ENCODE results near the gene NUCB2.
A peak's percentile ranks its signal among the peaks of the same experiment; 100 is the strongest.

The NUCB2 gene

DNA sequence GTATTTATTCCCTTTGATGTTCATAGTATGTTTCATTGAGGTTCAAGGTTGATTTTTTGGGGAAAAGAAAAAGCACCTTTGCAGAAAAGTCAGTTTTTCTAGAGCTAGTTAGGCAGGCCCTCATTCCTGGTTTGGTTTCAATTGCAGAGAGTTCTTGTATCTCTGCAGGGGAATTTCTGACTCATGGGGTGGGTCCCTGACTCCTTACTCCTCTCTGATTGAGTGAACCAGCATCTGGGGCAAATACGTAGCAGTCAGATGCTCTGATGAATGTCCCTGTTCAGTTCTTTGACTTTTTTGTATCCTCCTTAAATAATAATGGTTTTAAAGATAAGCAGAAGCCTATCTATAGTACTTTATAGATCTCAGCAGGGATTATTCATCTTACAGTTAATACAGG, 67.4 kb downstream of the NUCB2 start:
- DNase-seq = no peak

DNA sequence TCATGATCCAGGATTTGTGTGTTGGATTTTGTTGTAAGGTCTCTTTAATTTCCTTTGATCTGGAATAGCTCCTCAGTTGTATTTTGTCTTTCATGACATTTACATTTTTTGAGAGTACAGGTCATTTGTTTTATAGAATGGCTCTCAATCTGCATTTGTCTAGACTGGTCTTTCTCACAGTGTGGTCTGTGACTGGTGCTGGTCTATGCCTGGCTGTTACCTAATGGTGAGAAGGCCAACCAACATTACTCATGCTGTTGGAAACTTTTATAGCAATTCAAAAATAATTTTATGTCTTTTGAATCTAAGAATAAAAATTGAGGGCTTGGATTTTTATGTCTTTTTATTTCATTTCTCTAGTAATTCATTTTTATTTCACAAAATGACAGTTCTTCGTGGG, 71.1 kb downstream of the NUCB2 start:
- no peak for DNase-seq

DNA sequence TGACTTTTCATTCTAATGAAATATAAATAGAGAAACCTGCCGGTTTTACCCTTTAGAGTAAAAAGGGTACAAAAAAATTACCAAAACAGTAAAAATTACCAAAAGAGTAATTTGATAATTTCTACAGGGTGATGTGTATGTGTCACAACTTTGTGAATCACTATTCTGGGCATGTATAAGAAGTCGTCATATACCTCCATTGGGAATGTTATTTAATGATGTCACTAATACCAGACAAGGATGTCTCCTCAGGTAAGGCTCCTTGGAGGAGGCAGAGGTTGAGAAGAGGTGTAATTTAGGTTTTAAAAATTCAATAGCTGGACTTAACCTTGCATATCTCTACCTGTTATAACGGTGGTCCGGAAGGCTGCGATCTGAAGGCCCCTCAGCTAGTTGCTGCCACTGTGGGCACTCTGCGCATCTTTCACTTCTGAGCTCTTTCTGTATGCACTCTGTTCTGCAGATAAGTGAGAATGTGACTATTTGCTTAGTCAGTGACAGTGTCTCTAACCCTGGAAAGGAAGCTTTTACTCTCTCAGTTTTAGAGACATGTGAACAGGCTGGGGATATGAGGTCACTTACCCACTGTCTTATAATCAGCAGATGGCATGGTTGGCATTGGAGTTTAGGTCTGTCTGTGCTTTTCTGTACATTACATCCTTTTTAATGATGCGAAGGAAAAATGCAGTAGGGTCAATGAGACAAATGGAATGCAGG, 74.1 kb downstream of the NUCB2 start:
- no peak for DNase-seq

GRCh38 chr11:17351172-17351509, 74.6 kb downstream of the NUCB2 start:
- DNase-seq = no peak

DNA sequence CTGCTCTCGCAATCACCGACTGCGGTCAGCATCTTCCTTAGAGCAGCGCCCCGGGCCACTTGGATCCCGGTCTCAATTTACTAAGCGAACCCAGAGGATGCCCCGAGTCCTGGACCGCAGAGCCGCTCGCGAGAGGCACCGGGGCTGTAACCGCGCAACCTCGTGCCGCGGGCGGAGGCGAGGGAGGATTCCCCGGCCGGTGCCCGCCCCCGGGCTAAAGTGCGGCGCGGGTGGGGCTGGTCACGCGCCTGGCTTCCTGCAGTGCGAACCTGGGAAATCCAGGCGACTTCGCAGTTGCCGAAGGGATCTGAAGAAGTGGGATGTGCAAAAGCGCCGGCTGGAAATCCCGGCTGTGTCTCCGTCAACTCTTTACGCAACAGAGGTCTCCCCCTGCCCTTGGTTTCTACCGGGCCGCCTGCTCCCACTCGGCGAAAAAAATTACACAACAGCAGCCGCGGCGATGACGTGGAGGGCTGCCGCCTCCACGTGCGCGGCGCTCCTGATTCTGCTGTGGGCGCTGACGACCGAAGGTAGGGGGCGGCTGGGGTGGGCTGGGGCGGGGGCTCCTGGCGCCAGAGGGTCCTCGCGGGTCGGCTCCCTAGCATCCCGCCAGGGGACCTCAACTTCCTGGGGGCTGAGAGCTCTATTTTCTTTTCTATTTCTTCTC, 75.1 kb downstream of the NUCB2 start, which contains the start of gene NCR3LG1:
Gene NCR3LG1 (plus strand): TSS at position 291 of the 667 bp plus-strand sequence. CDS start 170 bp downstream, at position 461.
- peak; percentile 74 for DNase-seq

DNA sequence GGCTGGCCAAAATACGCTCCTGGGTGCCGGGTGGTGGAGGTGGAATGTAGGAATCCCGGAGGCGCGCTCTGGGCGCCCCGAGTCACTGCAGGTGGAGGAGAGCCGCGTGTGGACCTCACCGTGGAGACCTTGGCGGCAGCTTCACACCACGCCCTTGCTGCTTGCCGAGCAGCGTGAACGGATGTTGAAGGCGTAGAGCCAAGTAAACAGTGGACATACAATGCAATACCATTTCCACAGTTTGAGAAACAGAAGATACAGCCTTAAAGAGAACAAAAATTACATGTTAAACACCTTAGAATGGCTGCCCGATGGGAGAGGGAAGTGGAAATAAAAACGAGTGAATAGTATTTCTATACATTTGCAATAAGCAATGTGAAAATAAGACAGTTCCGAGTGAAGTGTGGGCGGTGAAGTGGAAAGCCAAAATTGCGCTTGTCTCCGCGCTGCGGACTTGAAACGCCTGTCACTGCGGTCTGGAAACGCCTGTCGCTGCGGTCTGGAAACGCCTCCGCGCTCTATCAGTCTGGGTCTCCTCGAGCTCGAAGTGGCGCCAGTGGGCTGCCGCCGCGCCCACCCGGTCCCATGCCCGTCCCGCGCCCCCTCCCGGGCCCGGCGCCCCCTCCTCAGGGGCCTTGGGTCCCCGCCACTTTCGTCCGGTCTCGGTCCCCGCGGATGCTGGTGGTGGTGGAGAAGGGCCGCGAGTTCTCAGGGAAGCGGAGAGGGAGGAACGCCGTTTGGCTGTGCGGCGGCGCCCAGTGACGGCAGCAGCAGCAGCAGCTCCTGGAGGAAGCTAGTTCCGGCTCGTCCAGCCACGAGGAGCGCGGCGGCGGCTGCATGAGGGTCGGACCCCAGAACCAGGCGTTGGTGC, 76.6 kb downstream of the NUCB2 start:
- peak; percentile 41 for DNase-seq

DNA sequence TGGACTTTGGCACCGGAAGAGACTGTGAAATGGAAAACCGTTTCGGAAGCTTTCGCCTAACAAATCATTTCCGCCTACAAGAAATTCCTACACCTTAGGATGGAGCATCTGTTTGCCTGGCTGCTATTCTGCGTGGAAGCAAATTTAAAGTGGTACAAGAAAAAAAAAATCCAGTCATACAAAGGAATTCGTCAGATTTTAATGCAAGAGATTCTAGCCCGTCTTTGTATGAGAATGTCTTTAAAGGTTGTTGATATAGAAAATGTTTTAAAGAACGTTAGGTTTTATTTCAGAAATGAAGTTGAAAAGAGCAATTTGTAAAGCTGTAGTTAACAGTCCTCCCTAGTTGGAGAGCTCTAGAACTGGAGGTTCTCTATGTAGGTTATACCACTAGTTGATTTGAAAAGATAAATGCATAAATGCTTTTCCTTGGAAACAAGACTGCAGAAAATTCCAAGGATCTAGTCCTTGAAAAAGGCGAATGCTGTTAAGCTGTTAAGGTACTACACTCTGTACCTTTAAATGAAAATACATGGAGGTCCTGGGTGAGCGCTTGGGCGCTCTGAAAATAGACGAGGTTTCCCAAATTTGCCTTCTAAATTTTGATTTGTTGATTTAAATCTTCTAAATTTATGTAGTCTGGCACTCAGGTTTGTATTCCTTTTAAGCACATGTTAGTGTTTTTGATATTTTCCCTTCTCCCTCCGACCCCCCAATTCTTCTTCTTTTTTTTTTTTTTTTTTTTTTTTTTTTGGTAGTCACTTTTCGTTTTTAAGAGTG, 77.5 kb downstream of the NUCB2 start:
- no peak for DNase-seq

DNA sequence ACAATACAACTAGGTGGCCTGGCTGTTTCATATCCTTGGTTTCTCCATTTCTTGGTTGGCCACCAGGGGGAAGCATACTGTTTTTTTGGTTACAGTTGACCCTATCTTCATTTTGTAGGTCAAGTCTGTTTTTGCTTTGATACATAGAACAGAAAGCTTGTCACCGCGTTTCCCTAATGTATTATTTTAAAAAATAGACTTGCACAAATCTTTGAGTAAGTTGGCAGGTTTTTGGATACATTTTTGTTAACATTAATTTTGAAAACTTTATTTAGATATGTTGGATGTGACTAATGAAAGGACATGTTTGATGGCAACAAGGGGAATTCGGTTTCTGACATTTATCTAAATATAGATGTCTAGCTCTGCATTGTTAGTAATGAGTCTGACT, 78.1 kb downstream of the NUCB2 start:
- DNase-seq = peak; percentile 51

- DNase-seq = no peak
These were observed 90.0 kb downstream of the NUCB2 start for GRCh38 chr11:17366495-17366894.

- DNase-seq = no peak
These were observed 92.0 kb downstream of the NUCB2 start for GRCh38 chr11:17368551-17368950.

GRCh38 chr11:17369094-17369493, 92.6 kb downstream of the NUCB2 start:
- DNase-seq = no peak

DNA sequence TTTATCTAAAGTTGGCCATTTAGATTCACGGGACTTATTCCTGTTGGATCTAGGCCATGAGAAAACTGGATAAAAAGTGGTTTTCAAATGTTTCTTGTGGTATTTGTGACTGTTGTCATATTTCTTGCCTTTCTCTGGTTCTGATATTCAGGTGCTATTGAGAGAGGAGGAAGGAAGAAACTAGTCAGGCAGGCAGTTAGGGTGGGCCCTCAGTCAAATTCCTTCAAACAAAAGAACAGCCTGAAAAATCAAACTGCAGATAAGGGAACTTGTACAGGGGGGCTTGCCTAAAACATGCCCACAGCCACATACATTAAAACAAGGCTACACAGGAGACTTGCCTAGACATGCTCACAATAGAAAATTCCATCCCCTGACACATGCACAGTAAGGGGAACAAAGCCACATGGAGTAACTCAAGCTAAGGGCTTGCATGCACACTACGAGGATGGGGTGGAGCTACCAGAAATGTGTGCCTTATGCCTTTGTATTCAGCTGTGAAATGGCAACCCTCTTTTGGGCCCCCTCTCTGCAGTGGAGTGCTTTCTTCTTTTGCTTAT, 93.2 kb downstream of the NUCB2 start:
- no peak for DNase-seq

DNA sequence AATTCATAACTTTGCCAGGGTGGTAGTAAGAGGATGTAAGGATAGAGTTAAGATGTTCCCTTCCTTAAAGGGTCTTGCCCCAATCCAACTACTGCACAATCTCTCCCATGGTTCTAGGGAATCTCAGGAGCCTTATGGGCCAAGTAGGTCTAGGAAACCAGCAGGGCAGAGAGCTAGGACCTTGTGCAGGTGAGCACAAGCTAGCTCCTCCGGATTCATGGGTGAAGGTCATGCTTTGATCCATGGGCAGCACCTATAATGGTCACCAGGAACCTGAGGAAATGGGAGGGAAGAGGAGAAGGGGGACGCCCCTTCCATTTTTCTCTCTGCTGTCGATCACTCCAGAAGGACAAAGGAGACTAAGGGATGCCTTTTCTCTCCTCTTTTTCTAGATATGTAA, 95.1 kb downstream of the NUCB2 start:
- no peak for DNase-seq

- no peak for DNase-seq
These were observed 99.0 kb downstream of the NUCB2 start for GRCh38 chr11:17375547-17375946.

GRCh38 chr11:17376493-17376892, 100.0 kb downstream of the NUCB2 start:
- no peak for DNase-seq

DNA sequence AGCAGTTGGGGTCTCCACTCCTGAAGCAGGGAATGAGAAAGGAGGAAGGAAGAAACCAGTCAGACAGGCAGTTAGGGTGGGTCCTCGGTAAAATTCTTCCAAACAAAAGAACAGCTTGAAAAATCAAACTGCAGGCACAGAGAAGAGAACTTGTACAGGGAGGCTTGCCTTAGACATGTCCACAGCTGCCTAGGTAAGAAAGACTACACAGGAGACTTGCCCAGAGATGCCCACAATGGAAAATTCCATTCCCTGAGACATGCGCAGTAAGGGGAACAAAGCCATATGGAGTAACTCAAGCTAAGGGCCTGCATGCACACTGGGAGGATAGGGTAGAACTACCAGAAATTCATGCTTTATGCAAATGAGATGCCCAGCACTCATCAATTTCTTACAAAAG, 102.1 kb downstream of the NUCB2 start:
- no peak for DNase-seq

DNA sequence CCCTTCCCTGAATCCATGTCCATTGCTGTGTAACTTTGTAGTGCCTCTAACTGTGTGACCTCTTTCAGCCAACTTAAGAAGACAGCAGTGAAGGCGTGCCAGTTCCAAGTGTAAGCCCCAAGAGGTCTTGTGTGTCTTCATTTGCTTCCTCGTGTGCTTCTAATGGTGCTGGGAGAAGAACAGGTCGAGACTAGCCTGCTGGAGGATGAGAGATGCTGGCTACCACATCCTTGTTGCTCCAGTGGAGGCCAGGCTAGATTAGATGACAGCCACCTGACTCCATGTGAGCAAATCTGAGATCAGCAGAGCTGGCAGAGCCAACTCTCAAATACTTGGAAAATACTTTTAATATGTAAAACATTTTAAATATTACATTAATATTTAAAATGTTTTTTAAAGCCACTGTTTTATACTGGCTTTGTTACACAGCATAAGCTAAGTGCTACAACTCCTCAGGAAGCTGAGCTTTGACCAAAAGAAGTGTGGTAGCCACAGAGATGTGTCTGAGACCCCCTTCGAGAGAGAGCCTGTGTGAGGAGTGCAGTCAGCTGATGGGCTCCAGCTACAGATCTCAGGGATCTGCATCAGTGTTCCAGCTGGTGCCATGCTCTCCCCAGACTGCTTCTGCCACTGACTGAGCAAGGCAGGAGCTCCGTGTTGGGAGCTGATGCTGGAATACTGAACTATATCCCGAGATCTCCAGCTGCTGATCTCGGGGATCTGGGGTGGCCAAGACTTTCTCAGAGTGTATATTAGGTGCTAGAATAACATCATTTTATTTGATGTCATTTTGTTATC, 103.0 kb downstream of the NUCB2 start:
- no peak for DNase-seq

DNA sequence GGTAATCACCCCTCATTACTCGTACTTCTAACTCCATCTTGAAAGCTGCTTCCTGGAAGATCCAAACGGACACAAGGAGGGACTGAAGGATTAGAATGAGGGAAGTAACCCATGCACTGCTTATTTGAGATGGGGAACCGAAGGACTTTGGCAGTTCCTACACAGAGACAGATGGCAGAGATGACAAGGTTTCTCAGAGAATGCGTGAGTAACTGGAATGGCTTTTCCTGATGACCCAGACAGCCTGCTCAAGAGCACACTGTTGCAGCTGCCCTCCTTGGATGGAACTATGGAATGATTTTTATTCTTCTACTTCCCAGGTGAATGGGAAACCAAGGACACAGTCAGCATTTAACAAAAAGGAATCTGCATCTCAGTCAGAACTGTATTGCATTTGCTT, 104.6 kb downstream of the NUCB2 start:
- no peak for DNase-seq
